Measurements from ENCODE around the gene MBOAT1. TPM values are rescaled to one million over a fixed set of nuclear protein-coding genes. Genes with fewer than 3 reads are reported as not detected.

Gene MBOAT1
- total RNA-seq, 3 donors from 2014 or later (not counting 1 experiment from before 2014, with no cell fraction given) = 3.6 to 7.5 (median 5.2) TPM

DNA sequence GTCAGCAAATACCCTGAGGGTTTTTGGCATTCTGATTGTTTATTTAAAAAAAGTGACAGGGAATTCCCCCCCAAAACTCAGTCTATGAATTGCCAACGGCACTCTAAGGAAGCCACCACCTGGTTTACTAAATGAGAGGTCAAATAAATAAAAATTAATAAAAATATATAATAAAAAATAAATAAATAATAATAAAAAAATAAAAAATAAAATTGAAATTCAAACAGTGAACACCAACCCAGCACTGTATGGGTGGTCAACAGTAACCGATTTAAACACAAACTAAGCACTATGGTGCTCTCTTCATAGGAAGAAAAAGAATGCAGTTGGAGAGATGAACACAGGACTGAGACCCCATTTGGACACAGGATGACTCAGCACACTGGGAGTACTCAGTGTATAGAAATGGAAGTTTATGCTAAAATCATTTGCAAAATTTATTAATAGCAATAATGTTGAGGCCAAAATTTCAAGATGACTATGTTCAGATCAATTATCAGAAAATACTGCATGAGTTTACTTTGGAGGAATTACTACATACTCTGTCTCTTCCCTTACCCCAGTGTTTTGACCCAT is 98.5 kb downstream of the MBOAT1 start:
- Histone ChIP-seq H3K9me3 (ENCODE audit: control insufficient read depth, insufficient read depth, low read length) (no peaks in the 10 kb centered on the region), H3K36me3 (ENCODE audit: control insufficient read depth, insufficient read depth, low read length) (peaks cover 14% of the 10 kb centered on the region), H3K27ac (ENCODE audit: low read length) (no peak overlapping the region), H3K27me3 (ENCODE audit: control insufficient read depth, insufficient read depth, low read length) (no peaks in the 10 kb centered on the region), H3K4me1 (ENCODE audit: control insufficient read depth, insufficient read depth, low read length) (no peaks in the 10 kb centered on the region), H3K4me3 (ENCODE audit: low read length) (no peak overlapping the region)
- TF ChIP-seq, protein P1, sequence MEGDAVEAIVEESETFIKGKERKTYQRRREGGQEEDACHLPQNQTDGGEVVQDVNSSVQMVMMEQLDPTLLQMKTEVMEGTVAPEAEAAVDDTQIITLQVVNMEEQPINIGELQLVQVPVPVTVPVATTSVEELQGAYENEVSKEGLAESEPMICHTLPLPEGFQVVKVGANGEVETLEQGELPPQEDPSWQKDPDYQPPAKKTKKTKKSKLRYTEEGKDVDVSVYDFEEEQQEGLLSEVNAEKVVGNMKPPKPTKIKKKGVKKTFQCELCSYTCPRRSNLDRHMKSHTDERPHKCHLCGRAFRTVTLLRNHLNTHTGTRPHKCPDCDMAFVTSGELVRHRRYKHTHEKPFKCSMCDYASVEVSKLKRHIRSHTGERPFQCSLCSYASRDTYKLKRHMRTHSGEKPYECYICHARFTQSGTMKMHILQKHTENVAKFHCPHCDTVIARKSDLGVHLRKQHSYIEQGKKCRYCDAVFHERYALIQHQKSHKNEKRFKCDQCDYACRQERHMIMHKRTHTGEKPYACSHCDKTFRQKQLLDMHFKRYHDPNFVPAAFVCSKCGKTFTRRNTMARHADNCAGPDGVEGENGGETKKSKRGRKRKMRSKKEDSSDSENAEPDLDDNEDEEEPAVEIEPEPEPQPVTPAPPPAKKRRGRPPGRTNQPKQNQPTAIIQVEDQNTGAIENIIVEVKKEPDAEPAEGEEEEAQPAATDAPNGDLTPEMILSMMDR (IDR thresholded peaks at IDR 0.05) = no peak
- no peaks in the 10 kb centered on the region for H3K36me3 Mint-ChIP-seq
- H3K4me1 Mint-ChIP-seq = peaks cover 11 to 13% of the 10 kb centered on the region in 2 donors
- H3K9me3 Mint-ChIP-seq = no peaks in the 10 kb centered on the region
- DNase-seq (no peak), ATAC-seq (no peak)
- no peak overlapping the region for H3K27ac Mint-ChIP-seq
- intact Hi-C loops (cut with micrococcal nuclease) = no loop called here
- H3K27me3 Mint-ChIP-seq (ENCODE audit: low read depth in 2 of 2) = peaks cover 0 to 3% of the 10 kb centered on the region in 2 donors
- no CpG with 5 or more reads among the region's 2 CpGs for WGBS (ENCODE audit: insufficient coverage)
- H3K4me3 Mint-ChIP-seq = no peak overlapping the region

DNA sequence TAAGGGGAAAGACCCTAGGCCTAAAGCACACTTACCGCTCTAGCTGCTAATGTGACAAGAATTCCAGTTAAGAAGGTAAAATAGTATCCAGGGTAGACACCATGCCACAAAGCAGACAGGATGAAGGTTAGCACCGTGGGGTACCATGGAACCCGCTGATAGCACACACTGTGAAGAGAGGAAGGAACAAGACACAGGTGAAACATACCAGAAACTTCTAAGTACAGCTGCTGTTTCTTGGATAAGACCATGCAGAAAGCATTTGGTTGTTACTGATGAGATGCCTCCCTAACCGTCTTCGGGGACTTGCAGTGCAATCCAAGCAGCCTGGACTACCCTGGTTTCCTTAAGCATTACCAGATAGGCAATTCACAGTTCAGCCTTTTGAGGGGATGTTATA is 99.4 kb downstream of the MBOAT1 start:
- Histone ChIP-seq H3K36me3 (ENCODE audit: control insufficient read depth, insufficient read depth, low read length) (peaks cover 14% of the 10 kb centered on the region), H3K27ac (ENCODE audit: low read length) (no peak overlapping the region), H3K4me1 (ENCODE audit: control insufficient read depth, insufficient read depth, low read length) (no peaks in the 10 kb centered on the region), H3K27me3 (ENCODE audit: control insufficient read depth, insufficient read depth, low read length) (no peaks in the 10 kb centered on the region), H3K4me3 (ENCODE audit: low read length) (no peak overlapping the region), H3K9me3 (ENCODE audit: control insufficient read depth, insufficient read depth, low read length) (no peaks in the 10 kb centered on the region)
- TF ChIP-seq, protein P1 (IDR thresholded peaks at IDR 0.05) = no peak
- Mint-ChIP-seq H3K36me3 (no peaks in the 10 kb centered on the region), H3K4me1 (peaks cover 11 to 13% of the 10 kb centered on the region in 2 donors), H3K27ac (no peak overlapping the region), H3K27me3 (ENCODE audit: low read depth in 2 of 2) (peaks cover 0 to 3% of the 10 kb centered on the region in 2 donors), H3K9me3 (no peaks in the 10 kb centered on the region), H3K4me3 (no peak overlapping the region)
- DNase-seq (no peak), ATAC-seq (no peak)
- intact Hi-C loops (cut with micrococcal nuclease) = no loop called here
- WGBS (ENCODE audit: insufficient coverage) = 90% methylated on average over 5 of the region's 5 CpGs

DNA sequence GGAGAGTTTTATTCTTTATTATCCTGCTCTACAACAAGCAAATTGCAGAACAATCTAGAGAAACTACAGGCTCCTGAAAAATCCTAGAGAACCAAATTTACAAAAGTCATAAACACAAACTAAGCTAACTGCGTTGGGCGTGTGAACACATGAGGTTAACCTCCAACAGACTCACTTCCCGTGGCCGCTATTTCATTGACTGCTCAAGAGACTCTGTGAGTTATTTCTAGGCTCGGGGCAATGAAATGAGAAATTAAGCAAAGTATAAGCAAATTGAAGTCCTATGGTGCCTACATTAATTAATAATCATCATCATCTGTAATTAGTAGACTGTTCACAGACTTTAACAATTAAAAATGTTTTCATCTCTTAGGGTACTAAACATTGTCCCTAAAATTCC is 100.0 kb downstream of the MBOAT1 start:
- peaks cover 11 to 13% of the 10 kb centered on the region in 2 donors for H3K4me1 Mint-ChIP-seq
- DNase-seq = no peak
- no peak overlapping the region for H3K4me3 Mint-ChIP-seq
- intact Hi-C loops (cut with micrococcal nuclease) = no loop called here
- H3K9me3 ChIP-seq (ENCODE audit: control insufficient read depth, insufficient read depth, low read length) = no peaks in the 10 kb centered on the region
- TF ChIP-seq, protein P1 (IDR thresholded peaks at IDR 0.05) = no peak
- peaks cover 0 to 3% of the 10 kb centered on the region in 2 donors for H3K27me3 Mint-ChIP-seq (ENCODE audit: low read depth in 2 of 2)
- H3K9me3 Mint-ChIP-seq = no peaks in the 10 kb centered on the region
- 31% methylated on average over 2 of the region's 5 CpGs for WGBS (ENCODE audit: insufficient coverage)
- H3K27me3 ChIP-seq (ENCODE audit: control insufficient read depth, insufficient read depth, low read length) = no peaks in the 10 kb centered on the region
- no peak overlapping the region for H3K27ac Mint-ChIP-seq
- no peaks in the 10 kb centered on the region for H3K36me3 Mint-ChIP-seq
- H3K4me1 ChIP-seq (ENCODE audit: control insufficient read depth, insufficient read depth, low read length) = no peaks in the 10 kb centered on the region
- peaks cover 14% of the 10 kb centered on the region for H3K36me3 ChIP-seq (ENCODE audit: control insufficient read depth, insufficient read depth, low read length)
- no peak overlapping the region for H3K4me3 ChIP-seq (ENCODE audit: low read length)
- ATAC-seq = peak in 2 of 3 donors; percentile 46 to 76
- no peak overlapping the region for H3K27ac ChIP-seq (ENCODE audit: low read length)

DNA sequence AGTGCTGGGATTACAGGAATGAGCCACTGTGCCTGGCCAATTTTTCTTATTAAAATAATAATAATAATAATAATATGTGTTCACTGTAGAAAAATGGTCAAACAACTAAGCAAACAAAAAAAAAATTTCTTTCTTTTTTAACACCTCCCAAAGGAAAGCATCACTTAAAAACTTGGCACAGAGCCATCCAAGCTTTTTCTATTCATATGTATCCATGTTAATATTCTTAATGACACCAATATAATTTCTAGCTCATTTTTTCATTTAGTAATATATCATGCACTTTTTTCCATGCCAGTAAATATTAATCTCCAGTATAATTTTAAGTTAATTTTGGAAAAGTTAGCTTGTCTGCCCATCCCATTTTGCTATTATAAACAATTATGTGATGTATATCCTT is 101.8 kb downstream of the MBOAT1 start:
- H3K4me1 Mint-ChIP-seq = peaks cover 11 to 13% of the 10 kb centered on the region in 2 donors
- H3K27ac Mint-ChIP-seq = no peak overlapping the region
- Histone ChIP-seq H3K27me3 (ENCODE audit: control insufficient read depth, insufficient read depth, low read length) (no peaks in the 10 kb centered on the region), H3K27ac (ENCODE audit: low read length) (no peak overlapping the region), H3K4me3 (ENCODE audit: low read length) (no peak overlapping the region), H3K36me3 (ENCODE audit: control insufficient read depth, insufficient read depth, low read length) (peaks cover 14% of the 10 kb centered on the region), H3K9me3 (ENCODE audit: control insufficient read depth, insufficient read depth, low read length) (no peaks in the 10 kb centered on the region), H3K4me1 (ENCODE audit: control insufficient read depth, insufficient read depth, low read length) (no peaks in the 10 kb centered on the region)
- peaks cover 0 to 3% of the 10 kb centered on the region in 2 donors for H3K27me3 Mint-ChIP-seq (ENCODE audit: low read depth in 2 of 2)
- intact Hi-C loops (cut with micrococcal nuclease) = no loop called here
- no peaks in the 10 kb centered on the region for H3K9me3 Mint-ChIP-seq
- DNase-seq = no peak
- TF ChIP-seq, protein P1 (IDR thresholded peaks at IDR 0.05) = no peak
- ATAC-seq = no peak
- no peak overlapping the region for H3K4me3 Mint-ChIP-seq
- H3K36me3 Mint-ChIP-seq = no peaks in the 10 kb centered on the region

All from natural killer cell (primary cell).